Psoas muscle (tissue), 8 donors: ENCODE measurements around the gene ACBD5. TPM values are rescaled to one million over a fixed set of nuclear protein-coding genes. Genes with fewer than 3 reads are reported as not detected.

Experiments
- ATAC-seq, 4 donors: fragments of 200-7000 bp; cut with Tn5 transposase; one replicate each; pipeline ENCODE4 v1.9.1; 2020; ENCODE audit warnings: moderate library complexity in 3 of 4, mild to moderate bottlenecking in 2 of 4
- DNase-seq, 2 donors: peaks; one replicate each; pipeline ENCODE4 v3.0.0-alpha.2; 2020
- H3K27ac ChIP-seq: fragments of 200-600 bp; one replicate; pipeline ENCODE4 v1.8.0; 2022
- H3K27me3 ChIP-seq, 3 donors: fragments of 200-600 bp in 1 of 3; one replicate each; pipeline versions ENCODE4 v1.6.1 to v1.8.0; 2013 to 2022; ENCODE audit warnings: low read length in 2 of 3, mild to moderate bottlenecking in 2 of 3, moderate library complexity in 1 of 3; ENCODE audit not compliant: insufficient read depth in 3 of 3
- H3K36me3 ChIP-seq, 2 donors: fragments of 200-600 bp in 1 of 2; one replicate each; pipeline versions ENCODE4 v1.6.1 to v1.8.0; 2013 to 2022; ENCODE audit warnings: low read depth in 1 of 2, mild to moderate bottlenecking in 1 of 2, moderate library complexity in 1 of 2; ENCODE audit not compliant: insufficient read depth in 1 of 2
- H3K4me1 ChIP-seq: fragments of 200-600 bp; one replicate; pipeline ENCODE4 v1.8.0; 2022
- H3K4me3 ChIP-seq: fragments of 200-600 bp; one replicate; pipeline ENCODE4 v1.8.0; 2022; ENCODE audit warnings: mild to moderate bottlenecking
- H3K9me3 ChIP-seq: fragments of 200-600 bp; one replicate; pipeline ENCODE4 v1.8.0; 2022
- WGBS, 3 donors: extraction: QIAGEN DNeasy Blood & Tissue Kit; methylation state at CpG; one replicate each; pipeline versions ENCODE4 v1.1.6 to v1.1.7; 2013; 5-methylcytosine and 5-hydroxymethylcytosine counted together
- intact Hi-C, 2 donors: fragments of 100-400 bp; cut with DNase I; formaldehyde crosslinking; loops; one replicate each; pipeline versions ENCODE4 v1.11.0 to v1.14.2; 2022
- polyA plus RNA-seq, 3 donors: library from polyadenylated mRNA; stranded (reverse); fragments of 200-250 nt; gene quantifications; one replicate each; pipeline ENCODE4 v1.2.3, GENCODE V29; 2013
- total RNA-seq, 4 donors: library from RNA; stranded (reverse); fragmentation: NEBNext Ultra II Directional in 2 of 4; extraction: Animal tissue kit (Norgen Biotek cat#: 25700) in 2 of 4; gene quantifications; one replicate each; pipeline versions ENCODE4 v1.2.1 to v1.2.4, GENCODE V29; 2021 to 2023
- TF ChIP-seq, protein P1 (sequence below): fragments of 200-600 bp; IDR thresholded peaks from one replicate; pipeline ENCODE4 v1.8.0; 2022; ENCODE audit warnings: antibody characterized with exemption
- donor health status: healthy with polysubstance abuse.
- donor health status: DM: no; HTN: no; CAD: no; lungs with moderate emphysema.
- donor health status: Bipolar disorder and iron deficiency.
- donor health status: healthy.
- donor health status: DM: yes; HTN: yes; CAD: no.
- donor health status: DM: no; HTN: no; CAD: no.
- donor health status: DM: no; HTN: no; CAD: no.
- donor health status: DM: yes; HTN: yes; CAD: no.

The ACBD5 gene
- total and polyA plus RNA-seq, 7 donors: 18.4 to 53.6 (median 33.3) TPM

DNA sequence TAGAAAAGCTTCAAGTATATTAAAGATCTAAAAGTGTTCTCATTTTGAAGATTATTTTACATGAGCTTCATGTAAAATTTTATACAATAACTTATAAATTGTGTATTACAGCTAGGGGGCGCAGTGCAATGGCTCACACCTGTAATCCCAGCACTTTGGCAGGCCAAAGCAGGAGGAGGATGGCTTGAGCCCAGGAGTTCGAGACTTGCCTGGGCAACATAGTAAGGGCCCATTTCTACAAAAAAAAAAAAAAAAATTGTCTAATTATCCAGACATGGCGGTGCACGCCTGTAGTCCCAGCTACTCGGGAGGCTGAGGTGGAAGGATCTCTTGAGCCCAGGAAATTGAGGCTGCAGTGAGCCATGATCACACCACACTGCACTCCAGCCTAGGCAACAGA is 16.6 kb downstream of the ACBD5 start:
- Histone ChIP-seq H3K36me3 (peaks cover 0 to 89% of the 10 kb centered on the region in 2 donors), H3K9me3 (no peaks in the 10 kb centered on the region), H3K4me1 (peaks cover 5% of the 10 kb centered on the region), H3K27me3 (no peaks in the 10 kb centered on the region), H3K27ac (no peak overlapping the region), H3K4me3 (no peak overlapping the region)
- intact Hi-C loops: no loop called here
- 77 to 78% (median 78%) methylated on average over 5 of the region's 5 CpGs for WGBS, 3 donors
- peak in 2 of 4 donors; percentile 46 to 61 for ATAC-seq
- peak in 1 of 2 donors; percentile 17 for DNase-seq
- TF ChIP-seq, protein P1, sequence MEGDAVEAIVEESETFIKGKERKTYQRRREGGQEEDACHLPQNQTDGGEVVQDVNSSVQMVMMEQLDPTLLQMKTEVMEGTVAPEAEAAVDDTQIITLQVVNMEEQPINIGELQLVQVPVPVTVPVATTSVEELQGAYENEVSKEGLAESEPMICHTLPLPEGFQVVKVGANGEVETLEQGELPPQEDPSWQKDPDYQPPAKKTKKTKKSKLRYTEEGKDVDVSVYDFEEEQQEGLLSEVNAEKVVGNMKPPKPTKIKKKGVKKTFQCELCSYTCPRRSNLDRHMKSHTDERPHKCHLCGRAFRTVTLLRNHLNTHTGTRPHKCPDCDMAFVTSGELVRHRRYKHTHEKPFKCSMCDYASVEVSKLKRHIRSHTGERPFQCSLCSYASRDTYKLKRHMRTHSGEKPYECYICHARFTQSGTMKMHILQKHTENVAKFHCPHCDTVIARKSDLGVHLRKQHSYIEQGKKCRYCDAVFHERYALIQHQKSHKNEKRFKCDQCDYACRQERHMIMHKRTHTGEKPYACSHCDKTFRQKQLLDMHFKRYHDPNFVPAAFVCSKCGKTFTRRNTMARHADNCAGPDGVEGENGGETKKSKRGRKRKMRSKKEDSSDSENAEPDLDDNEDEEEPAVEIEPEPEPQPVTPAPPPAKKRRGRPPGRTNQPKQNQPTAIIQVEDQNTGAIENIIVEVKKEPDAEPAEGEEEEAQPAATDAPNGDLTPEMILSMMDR: peak; percentile 46

DNA sequence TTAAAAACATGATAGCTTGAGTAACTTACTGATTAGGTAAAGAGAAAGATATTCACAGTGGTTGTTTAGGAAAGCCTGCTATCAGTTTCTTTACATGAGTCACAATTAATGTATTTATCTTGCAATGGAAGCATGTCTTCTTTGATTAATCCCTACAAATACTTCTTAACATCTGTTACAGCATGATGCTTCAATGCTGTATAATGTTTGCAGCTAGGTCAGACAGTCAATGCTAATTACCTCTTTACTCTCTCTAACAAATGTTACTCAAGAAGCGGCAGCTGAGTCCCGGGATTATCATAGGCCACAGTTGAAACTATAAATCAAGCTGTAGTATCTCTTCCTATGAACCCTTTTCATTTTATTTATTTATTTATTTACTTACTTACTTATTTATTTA is 33.2 kb downstream of the ACBD5 start:
- Histone ChIP-seq H3K36me3 (peaks cover 5 to 100% of the 10 kb centered on the region in 2 donors), H3K27ac (no peak overlapping the region), H3K4me1 (no peaks in the 10 kb centered on the region), H3K27me3 (no peaks in the 10 kb centered on the region), H3K9me3 (no peaks in the 10 kb centered on the region), H3K4me3 (no peak overlapping the region)
- TF ChIP-seq, protein P1: no peak
- ATAC-seq (no peak), DNase-seq (no peak)
- 94 to 98% (median 97%) methylated on average over 2 of the region's 2 CpGs for WGBS, 3 donors
- intact Hi-C loops: no loop called here

DNA sequence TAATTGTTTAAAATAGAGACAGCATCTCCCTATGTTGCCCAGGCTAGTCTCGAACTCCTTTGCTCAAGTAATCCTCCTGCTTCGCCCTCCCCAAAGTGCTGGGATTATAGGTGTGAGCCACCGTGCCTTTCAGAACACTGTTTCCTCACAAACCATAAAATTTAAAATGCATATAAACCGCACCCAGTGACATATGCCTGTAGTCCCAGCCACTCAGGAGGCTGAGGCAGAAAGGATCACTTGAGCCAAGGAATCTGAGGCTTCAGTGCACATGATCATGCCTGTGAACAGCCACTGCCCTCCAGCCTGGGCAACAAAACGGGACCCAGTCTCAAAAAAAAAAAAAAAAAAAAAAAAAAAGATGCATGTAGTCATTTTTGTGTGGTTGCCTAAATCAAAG is 36.8 kb downstream of the ACBD5 start:
- intact Hi-C loops: no loop called here
- Histone ChIP-seq H3K4me1 (no peaks in the 10 kb centered on the region), H3K36me3 (peaks cover 2 to 93% of the 10 kb centered on the region in 2 donors)

DNA sequence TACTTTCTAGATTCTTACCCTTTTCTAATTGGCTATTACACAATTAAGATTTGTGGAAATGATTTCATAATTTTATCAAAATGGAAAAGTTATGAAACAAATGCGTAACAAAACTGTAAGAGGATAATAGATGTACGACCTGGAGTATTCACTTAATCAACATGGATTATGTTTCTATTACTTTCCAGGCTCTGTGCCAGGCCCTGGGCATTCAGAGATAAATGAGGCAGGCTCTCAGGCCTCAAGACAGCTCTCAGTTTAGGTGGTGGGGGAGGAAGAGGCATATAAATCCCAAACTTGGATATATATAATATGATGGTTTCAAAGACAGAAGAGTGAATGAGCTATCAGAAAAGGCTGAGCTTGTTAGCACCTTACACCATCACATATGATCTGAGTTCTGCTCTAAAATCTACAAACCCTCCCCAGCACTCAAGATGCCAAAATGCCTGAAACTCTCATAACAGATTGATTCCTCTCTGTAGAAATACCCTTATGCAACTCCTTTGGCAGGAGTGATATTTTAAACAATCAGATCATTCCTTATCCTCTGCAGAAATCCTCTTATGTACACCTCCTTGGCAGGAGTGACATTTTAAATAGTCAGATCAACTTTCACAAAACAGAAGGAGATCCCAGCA is 42.5 kb downstream of the ACBD5 start:
- intact Hi-C loops: no loop called here
- Histone ChIP-seq H3K27me3 (no peaks in the 10 kb centered on the region), H3K36me3 (peaks cover 0 to 72% of the 10 kb centered on the region in 2 donors), H3K4me3 (no peak overlapping the region), H3K27ac (no peak overlapping the region), H3K4me1 (no peaks in the 10 kb centered on the region), H3K9me3 (no peaks in the 10 kb centered on the region)
- TF ChIP-seq, protein P1: no peak
- WGBS, 3 donors: 29 to 54% (median 31%) methylated on average over 2 of the region's 2 CpGs
- ATAC-seq (no peak), DNase-seq (no peak)

More for the DNA sequence above, 36.8 kb downstream of the ACBD5 start:
- ATAC-seq (no peak), DNase-seq (no peak)
- 82 to 97% (median 85%) methylated on average over 5 of the region's 5 CpGs for WGBS, 3 donors
- Histone ChIP-seq H3K27me3 (no peaks in the 10 kb centered on the region), H3K9me3 (no peaks in the 10 kb centered on the region), H3K27ac (no peak overlapping the region), H3K4me3 (no peak overlapping the region)
- TF ChIP-seq, protein P1: no peak

DNA sequence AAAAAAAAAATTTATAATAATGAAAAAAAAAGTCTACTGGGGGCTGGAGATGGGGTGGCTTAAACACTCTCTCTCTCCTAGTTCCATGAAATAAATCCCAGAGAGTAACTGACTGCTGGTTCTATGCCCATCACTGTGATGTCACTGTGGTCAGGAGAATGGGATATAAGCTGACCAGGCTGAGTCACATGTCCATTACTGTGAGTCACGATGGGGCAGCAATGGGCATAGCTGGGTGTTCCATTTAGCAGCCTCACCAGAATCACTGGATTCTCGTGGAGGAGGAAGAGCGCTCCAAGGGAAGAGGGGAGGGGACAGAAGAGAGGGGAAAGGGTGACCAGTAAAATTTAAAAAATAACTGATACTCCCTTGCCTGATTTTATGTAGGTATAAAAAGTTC is 48.3 kb downstream of the ACBD5 start:
- TF ChIP-seq, protein P1: no peak
- peak in 1 of 2 donors; percentile 29 for DNase-seq
- Histone ChIP-seq H3K4me3 (no peak overlapping the region), H3K27me3 (no peaks in the 10 kb centered on the region), H3K9me3 (no peaks in the 10 kb centered on the region), H3K4me1 (no peaks in the 10 kb centered on the region), H3K27ac (peak overlapping the region; percentile 26), H3K36me3 (peaks cover 0 to 23% of the 10 kb centered on the region in 2 donors)
- 64 to 67% (median 64%) methylated on average over 3 of the region's 3 CpGs for WGBS, 3 donors
- intact Hi-C loops: no loop called here
- peak; percentile 98 to 99 (median 99) for ATAC-seq
